HEK293 (cell line): ENCODE measurements around the gene ENHO.

Source experiments
- CTCF ChIA-PET: fragments of 350-600 bp; formaldehyde crosslinking; extraction: SDS; loops from one replicate; lab custom pipeline; 2021; ENCODE audit warnings: antibody characterized with exemption; lab: Yijun Ruan, JAX
- POLR2A ChIA-PET: fragments of 300-600 bp; formaldehyde crosslinking; extraction: SDS; loops from one replicate; lab custom pipeline; 2020; ENCODE audit warnings: antibody characterized with exemption, inconsistent platforms; lab: Yijun Ruan, JAX
- H3K27ac ChIP-seq: fragments of 200-500 bp; sonication (Bioruptor generic); 2 replicates; pipeline ENCODE4 v1.5.1; 2014; ENCODE audit warnings: low read depth, low read length, control low read depth, inconsistent platforms; ENCODE audit errors: extremely low read depth
- H3K36me3 ChIP-seq, 2 experiments: fragments of 200-500 bp in 1 of 2; sonication (Bioruptor generic) in 1 of 2; 1 replicate in 1 of 2; 2 replicates in 1 of 2; pipeline ENCODE4 v1.5.1; 2014 to 2017; ENCODE audit warnings: inconsistent platforms in 2 of 2, low read length in 2 of 2; ENCODE audit not compliant: control insufficient read depth in 2 of 2, insufficient read depth in 1 of 2
- H3K4me1 ChIP-seq: fragments of 200-500 bp; sonication (Bioruptor generic); 2 replicates; pipeline ENCODE4 v1.5.1; 2014; ENCODE audit warnings: mild to moderate bottlenecking, low read length, inconsistent platforms; ENCODE audit not compliant: control insufficient read depth, insufficient read depth
- H3K4me3 ChIP-seq: 2 replicates; pipeline ENCODE4 v1.5.1; 2011; ENCODE audit warnings: low read depth, mild to moderate bottlenecking, control low read depth, low read length, moderate library complexity
- H3K9me3 ChIP-seq: fragments of 200-500 bp; sonication (Bioruptor generic); 2 replicates; pipeline ENCODE4 v1.5.1; 2014; ENCODE audit warnings: low read depth, low read length, inconsistent platforms; ENCODE audit not compliant: control insufficient read depth, insufficient read depth
- FEZF1 ChIP-seq: fragments of 450-650 bp; formaldehyde crosslinking; IDR thresholded peaks from 2 replicates; pipeline ENCODE4 v1.5.1; 2016; ENCODE audit warnings: missing biosample characterization, missing genetic modification characterization
- RBAK ChIP-seq: fragments of 450-650 bp; formaldehyde crosslinking; IDR thresholded peaks from 2 replicates; pipeline ENCODE4 v1.5.1; 2016; ENCODE audit warnings: missing biosample characterization, missing genetic modification characterization
- SP7 ChIP-seq: fragments of 450-650 bp; formaldehyde crosslinking; IDR thresholded peaks from 2 replicates; pipeline ENCODE4 v1.5.1; 2016; ENCODE audit warnings: missing biosample characterization, missing genetic modification characterization
- TCF7L2 ChIP-seq: IDR thresholded peaks from 2 replicates; pipeline ENCODE4 v1.6.1; 2011; ENCODE audit warnings: low read depth, mild to moderate bottlenecking, inconsistent platforms, low read length, moderate library complexity, borderline replicate concordance
- ZBTB17 ChIP-seq: fragments of 450-650 bp; formaldehyde crosslinking; IDR thresholded peaks from 2 replicates; pipeline ENCODE4 v1.5.1; 2016; ENCODE audit warnings: missing biosample characterization, missing genetic modification characterization
- ZBTB20 ChIP-seq: fragments of 450-650 bp; formaldehyde crosslinking; IDR thresholded peaks from 2 replicates; pipeline ENCODE4 v1.5.1; 2016; ENCODE audit warnings: missing biosample characterization, missing genetic modification characterization
- ZNF112 ChIP-seq: fragments of 450-650 bp; formaldehyde crosslinking; IDR thresholded peaks from 2 replicates; pipeline ENCODE4 v1.5.0; 2017; ENCODE audit warnings: missing biosample characterization, missing genetic modification characterization
- ZNF169 ChIP-seq: fragments of 450-650 bp; formaldehyde crosslinking; IDR thresholded peaks from 2 replicates; pipeline ENCODE4 v1.5.1; 2016; ENCODE audit warnings: missing biosample characterization, missing genetic modification characterization
- ZNF214 ChIP-seq: fragments of 450-650 bp; formaldehyde crosslinking; IDR thresholded peaks from 2 replicates; pipeline ENCODE4 v1.5.1; 2017; ENCODE audit warnings: missing biosample characterization, mild to moderate bottlenecking, missing genetic modification characterization, borderline replicate concordance
- ZNF24 ChIP-seq: fragments of 450-650 bp; formaldehyde crosslinking; IDR thresholded peaks from 2 replicates; pipeline ENCODE4 v1.5.1; 2016; ENCODE audit warnings: missing biosample characterization, missing genetic modification characterization
- ZNF391 ChIP-seq: fragments of 450-650 bp; formaldehyde crosslinking; IDR thresholded peaks from 2 replicates; pipeline ENCODE4 v1.5.1; 2016; ENCODE audit warnings: low read depth, missing biosample characterization, missing genetic modification characterization, borderline replicate concordance
- ZNF426 ChIP-seq: fragments of 450-650 bp; formaldehyde crosslinking; IDR thresholded peaks from 2 replicates; pipeline ENCODE4 v1.5.1; 2017; ENCODE audit warnings: missing biosample characterization, missing genetic modification characterization, mild to moderate bottlenecking, inconsistent platforms, moderate library complexity
- ZNF510 ChIP-seq: fragments of 450-650 bp; formaldehyde crosslinking; IDR thresholded peaks from 2 replicates; pipeline ENCODE4 v1.5.1; 2018; ENCODE audit warnings: mild to moderate bottlenecking, missing genetic modification characterization, missing biosample characterization; ENCODE audit not compliant: insufficient replicate concordance
- ZNF777 ChIP-seq: fragments of 450-650 bp; formaldehyde crosslinking; IDR thresholded peaks from 2 replicates; pipeline ENCODE4 v1.5.1; 2017; ENCODE audit warnings: missing biosample characterization, missing genetic modification characterization, borderline replicate concordance
- TF ChIP-seq, protein P1 (sequence below): fragments of 450-650 bp; formaldehyde crosslinking; IDR thresholded peaks from 2 replicates; pipeline ENCODE4 v1.5.1; 2016; ENCODE audit warnings: missing biosample characterization, missing genetic modification characterization, borderline replicate concordance
- TF ChIP-seq, protein P2 (sequence below): fragments of 450-650 bp; formaldehyde crosslinking; IDR thresholded peaks from 2 replicates; pipeline ENCODE4 v1.5.1; 2016; ENCODE audit warnings: missing biosample characterization, missing genetic modification characterization
- TF ChIP-seq, protein P3 (sequence below): fragments of 450-650 bp; formaldehyde crosslinking; IDR thresholded peaks from 2 replicates; pipeline ENCODE4 v1.5.1; 2016; ENCODE audit warnings: missing biosample characterization, missing genetic modification characterization
- TF ChIP-seq, protein P4 (sequence below): fragments of 450-650 bp; formaldehyde crosslinking; conservative IDR thresholded peaks from 2 replicates; pipeline ENCODE4 v1.5.1; 2016; ENCODE audit warnings: low read depth, missing biosample characterization, missing genetic modification characterization
- TF ChIP-seq, protein P5 (sequence below): fragments of 450-650 bp; formaldehyde crosslinking; IDR thresholded peaks from 2 replicates; pipeline ENCODE4 v1.5.1; 2016; ENCODE audit warnings: missing biosample characterization, missing genetic modification characterization

ENHO gene

DNA sequence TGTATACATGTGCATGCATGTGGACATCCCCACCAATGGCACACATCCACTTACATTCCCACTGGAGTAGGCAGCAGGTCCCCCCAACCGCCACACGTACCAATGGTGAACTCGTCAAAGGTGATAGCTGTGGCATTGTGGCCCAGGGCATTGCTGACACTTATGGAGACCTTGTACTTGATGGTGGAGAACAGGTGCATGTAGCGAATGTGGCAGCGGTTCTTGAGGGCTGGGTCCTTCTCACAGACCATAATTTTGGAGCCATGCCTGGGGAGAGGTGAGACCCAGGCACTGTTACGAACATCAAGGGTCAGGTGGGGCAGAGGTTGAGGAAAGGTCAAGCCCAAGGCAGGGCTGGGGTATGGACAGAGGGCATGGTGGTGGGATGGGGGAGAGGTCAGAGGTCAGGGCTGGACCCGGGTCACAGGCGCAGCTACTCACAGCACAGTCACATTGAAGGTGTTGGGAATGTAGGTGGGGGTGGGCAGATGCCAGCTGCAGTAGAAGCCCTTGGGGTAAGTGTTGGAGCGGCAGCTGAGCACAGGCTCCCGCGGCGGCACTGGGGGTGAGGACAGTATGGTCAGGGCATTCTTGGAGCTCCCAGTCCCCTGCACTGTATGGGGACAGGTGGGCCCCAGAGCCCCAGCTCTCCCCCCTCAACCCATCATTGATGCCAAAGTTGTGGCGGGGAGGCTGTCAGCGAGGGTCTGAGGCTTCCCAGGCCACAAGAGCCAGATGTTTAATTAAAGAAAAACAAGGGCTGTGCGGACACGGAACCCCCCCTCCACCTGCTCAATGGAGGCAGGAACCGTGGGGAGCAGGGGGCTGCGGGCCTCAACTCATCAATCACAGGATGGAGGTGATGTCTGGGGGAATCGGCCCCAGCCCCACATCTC lies 34.9 kb upstream of the ENHO start:
- H3K36me3 ChIP-seq: no peaks in the 10 kb centered on the region
- CTCF ChIA-PET: interaction anchor here (0.6 to 2.3 kb wide), 7 partner anchors 10 to 773 kb away, joined by 3 to 13 read pairs (median 4); no protein-coding TSS in a partner anchor
- POLR2A ChIA-PET: interaction anchor here (1.0 kb wide), 1 partner anchor 38 kb away, joined by 3 read pairs; no protein-coding TSS in a partner anchor
- no peak for TF ChIP-seq TCF7L2
- TF ChIP-seq, protein P1, sequence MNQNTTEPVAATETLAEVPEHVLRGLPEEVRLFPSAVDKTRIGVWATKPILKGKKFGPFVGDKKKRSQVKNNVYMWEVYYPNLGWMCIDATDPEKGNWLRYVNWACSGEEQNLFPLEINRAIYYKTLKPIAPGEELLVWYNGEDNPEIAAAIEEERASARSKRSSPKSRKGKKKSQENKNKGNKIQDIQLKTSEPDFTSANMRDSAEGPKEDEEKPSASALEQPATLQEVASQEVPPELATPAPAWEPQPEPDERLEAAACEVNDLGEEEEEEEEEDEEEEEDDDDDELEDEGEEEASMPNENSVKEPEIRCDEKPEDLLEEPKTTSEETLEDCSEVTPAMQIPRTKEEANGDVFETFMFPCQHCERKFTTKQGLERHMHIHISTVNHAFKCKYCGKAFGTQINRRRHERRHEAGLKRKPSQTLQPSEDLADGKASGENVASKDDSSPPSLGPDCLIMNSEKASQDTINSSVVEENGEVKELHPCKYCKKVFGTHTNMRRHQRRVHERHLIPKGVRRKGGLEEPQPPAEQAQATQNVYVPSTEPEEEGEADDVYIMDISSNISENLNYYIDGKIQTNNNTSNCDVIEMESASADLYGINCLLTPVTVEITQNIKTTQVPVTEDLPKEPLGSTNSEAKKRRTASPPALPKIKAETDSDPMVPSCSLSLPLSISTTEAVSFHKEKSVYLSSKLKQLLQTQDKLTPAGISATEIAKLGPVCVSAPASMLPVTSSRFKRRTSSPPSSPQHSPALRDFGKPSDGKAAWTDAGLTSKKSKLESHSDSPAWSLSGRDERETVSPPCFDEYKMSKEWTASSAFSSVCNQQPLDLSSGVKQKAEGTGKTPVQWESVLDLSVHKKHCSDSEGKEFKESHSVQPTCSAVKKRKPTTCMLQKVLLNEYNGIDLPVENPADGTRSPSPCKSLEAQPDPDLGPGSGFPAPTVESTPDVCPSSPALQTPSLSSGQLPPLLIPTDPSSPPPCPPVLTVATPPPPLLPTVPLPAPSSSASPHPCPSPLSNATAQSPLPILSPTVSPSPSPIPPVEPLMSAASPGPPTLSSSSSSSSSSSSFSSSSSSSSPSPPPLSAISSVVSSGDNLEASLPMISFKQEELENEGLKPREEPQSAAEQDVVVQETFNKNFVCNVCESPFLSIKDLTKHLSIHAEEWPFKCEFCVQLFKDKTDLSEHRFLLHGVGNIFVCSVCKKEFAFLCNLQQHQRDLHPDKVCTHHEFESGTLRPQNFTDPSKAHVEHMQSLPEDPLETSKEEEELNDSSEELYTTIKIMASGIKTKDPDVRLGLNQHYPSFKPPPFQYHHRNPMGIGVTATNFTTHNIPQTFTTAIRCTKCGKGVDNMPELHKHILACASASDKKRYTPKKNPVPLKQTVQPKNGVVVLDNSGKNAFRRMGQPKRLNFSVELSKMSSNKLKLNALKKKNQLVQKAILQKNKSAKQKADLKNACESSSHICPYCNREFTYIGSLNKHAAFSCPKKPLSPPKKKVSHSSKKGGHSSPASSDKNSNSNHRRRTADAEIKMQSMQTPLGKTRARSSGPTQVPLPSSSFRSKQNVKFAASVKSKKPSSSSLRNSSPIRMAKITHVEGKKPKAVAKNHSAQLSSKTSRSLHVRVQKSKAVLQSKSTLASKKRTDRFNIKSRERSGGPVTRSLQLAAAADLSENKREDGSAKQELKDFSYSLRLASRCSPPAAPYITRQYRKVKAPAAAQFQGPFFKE (tag by site-specific recombination): no peak
- no peak for TF ChIP-seq ZNF24 (tag by site-specific recombination)
- TF ChIP-seq ZNF777 (tag by site-specific recombination): no peak
- TF ChIP-seq, protein P2, sequence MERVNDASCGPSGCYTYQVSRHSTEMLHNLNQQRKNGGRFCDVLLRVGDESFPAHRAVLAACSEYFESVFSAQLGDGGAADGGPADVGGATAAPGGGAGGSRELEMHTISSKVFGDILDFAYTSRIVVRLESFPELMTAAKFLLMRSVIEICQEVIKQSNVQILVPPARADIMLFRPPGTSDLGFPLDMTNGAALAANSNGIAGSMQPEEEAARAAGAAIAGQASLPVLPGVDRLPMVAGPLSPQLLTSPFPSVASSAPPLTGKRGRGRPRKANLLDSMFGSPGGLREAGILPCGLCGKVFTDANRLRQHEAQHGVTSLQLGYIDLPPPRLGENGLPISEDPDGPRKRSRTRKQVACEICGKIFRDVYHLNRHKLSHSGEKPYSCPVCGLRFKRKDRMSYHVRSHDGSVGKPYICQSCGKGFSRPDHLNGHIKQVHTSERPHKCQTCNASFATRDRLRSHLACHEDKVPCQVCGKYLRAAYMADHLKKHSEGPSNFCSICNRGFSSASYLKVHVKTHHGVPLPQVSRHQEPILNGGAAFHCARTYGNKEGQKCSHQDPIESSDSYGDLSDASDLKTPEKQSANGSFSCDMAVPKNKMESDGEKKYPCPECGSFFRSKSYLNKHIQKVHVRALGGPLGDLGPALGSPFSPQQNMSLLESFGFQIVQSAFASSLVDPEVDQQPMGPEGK: no peak
- TF ChIP-seq ZNF112: no peak
- TF ChIP-seq ZNF169 (tag by site-specific recombination): no peak
- TF ChIP-seq ZBTB20: no peak
- no peak for TF ChIP-seq ZNF391 (tag by site-specific recombination)
- TF ChIP-seq ZNF426 (tag by site-specific recombination): no peak
- TF ChIP-seq, protein P3, sequence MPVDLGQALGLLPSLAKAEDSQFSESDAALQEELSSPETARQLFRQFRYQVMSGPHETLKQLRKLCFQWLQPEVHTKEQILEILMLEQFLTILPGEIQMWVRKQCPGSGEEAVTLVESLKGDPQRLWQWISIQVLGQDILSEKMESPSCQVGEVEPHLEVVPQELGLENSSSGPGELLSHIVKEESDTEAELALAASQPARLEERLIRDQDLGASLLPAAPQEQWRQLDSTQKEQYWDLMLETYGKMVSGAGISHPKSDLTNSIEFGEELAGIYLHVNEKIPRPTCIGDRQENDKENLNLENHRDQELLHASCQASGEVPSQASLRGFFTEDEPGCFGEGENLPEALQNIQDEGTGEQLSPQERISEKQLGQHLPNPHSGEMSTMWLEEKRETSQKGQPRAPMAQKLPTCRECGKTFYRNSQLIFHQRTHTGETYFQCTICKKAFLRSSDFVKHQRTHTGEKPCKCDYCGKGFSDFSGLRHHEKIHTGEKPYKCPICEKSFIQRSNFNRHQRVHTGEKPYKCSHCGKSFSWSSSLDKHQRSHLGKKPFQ (tag by site-specific recombination): no peak
- no peak for TF ChIP-seq ZBTB17
- TF ChIP-seq, protein P4, sequence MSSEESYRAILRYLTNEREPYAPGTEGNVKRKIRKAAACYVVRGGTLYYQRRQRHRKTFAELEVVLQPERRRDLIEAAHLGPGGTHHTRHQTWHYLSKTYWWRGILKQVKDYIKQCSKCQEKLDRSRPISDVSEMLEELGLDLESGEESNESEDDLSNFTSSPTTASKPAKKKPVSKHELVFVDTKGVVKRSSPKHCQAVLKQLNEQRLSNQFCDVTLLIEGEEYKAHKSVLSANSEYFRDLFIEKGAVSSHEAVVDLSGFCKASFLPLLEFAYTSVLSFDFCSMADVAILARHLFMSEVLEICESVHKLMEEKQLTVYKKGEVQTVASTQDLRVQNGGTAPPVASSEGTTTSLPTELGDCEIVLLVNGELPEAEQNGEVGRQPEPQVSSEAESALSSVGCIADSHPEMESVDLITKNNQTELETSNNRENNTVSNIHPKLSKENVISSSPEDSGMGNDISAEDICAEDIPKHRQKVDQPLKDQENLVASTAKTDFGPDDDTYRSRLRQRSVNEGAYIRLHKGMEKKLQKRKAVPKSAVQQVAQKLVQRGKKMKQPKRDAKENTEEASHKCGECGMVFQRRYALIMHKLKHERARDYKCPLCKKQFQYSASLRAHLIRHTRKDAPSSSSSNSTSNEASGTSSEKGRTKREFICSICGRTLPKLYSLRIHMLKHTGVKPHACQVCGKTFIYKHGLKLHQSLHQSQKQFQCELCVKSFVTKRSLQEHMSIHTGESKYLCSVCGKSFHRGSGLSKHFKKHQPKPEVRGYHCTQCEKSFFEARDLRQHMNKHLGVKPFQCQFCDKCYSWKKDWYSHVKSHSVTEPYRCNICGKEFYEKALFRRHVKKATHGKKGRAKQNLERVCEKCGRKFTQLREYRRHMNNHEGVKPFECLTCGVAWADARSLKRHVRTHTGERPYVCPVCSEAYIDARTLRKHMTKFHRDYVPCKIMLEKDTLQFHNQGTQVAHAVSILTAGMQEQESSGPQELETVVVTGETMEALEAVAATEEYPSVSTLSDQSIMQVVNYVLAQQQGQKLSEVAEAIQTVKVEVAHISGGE (tag by site-specific recombination): no peak
- no peak for TF ChIP-seq ZNF510 (tag by site-specific recombination)
- TF ChIP-seq FEZF1 (tag by site-specific recombination): no peak
- no peak for TF ChIP-seq ZNF214 (tag by site-specific recombination)
- TF ChIP-seq SP7 (tag by site-specific recombination): no peak
- TF ChIP-seq, protein P5, sequence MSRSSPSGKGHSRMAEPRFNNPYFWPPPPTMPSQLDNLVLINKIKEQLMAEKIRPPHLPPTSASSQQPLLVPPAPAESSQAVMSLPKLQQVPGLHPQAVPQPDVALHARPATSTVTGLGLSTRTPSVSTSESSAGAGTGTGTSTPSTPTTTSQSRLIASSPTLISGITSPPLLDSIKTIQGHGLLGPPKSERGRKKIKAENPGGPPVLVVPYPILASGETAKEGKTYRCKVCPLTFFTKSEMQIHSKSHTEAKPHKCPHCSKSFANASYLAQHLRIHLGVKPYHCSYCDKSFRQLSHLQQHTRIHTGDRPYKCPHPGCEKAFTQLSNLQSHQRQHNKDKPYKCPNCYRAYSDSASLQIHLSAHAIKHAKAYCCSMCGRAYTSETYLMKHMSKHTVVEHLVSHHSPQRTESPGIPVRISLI (tag by site-specific recombination): no peak
- TF ChIP-seq RBAK (tag by site-specific recombination): no peak
- H3K4me1 ChIP-seq: peaks cover 3% of the 10 kb centered on the region; the same call in 1 of the 2 replicates
- H3K27ac ChIP-seq: no peak overlapping the region
- H3K9me3 ChIP-seq: no peaks in the 10 kb centered on the region
- no peak overlapping the region for H3K4me3 ChIP-seq
